AML-193 (cell line): ENCODE data around the gene ADAMTS17.
A peak's percentile ranks its signal among the peaks of the same experiment; 100 is the strongest.
"Not testable (repeated sequence)": the region's sequence is repeated elsewhere in the genome, so short reads cannot be mapped to it uniquely, and the experiment has no call there.

ENCODE experiments used
- DNase-seq, 2 experiments: peaks; one replicate each; lab custom pipeline; 2025; lab: John Stamatoyannopoulos, UW

ADAMTS17 gene

GRCh38 chr15:99951511-99951910 is 390.3 kb downstream of the ADAMTS17 start:
- DNase-seq = no peak

GRCh38 chr15:99944131-99944530 is 397.6 kb downstream of the ADAMTS17 start:
- DNase-seq = no peak

- no peak for DNase-seq
Measured at GRCh38 chr15:99943466-99943865, 398.3 kb downstream of the ADAMTS17 start.

GRCh38 chr15:99932676-99933402 is 408.9 kb downstream of the ADAMTS17 start:
- DNase-seq = no peak

- DNase-seq = no peak
Measured at GRCh38 chr15:99931703-99932603, 409.8 kb downstream of the ADAMTS17 start.

DNA sequence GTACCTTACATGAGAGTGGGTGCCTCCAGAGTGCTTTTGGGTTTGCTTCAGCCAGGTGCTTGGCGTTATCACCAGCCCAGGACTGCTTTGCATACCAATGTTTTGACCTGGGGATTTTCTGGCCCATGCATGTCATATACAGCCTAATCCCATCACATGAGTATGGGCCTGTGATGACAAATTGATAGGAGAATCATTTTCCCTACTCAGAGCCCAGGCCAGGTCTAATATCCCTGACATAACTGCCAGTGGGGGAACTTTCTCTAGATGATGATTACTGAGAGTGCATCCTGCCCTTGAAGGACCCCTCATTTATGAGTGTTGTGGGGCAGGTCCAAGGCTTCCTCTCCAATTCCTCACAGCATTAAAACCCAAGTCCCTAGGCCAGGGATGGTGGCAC is 411.1 kb downstream of the ADAMTS17 start:
- no peak for DNase-seq

DNA sequence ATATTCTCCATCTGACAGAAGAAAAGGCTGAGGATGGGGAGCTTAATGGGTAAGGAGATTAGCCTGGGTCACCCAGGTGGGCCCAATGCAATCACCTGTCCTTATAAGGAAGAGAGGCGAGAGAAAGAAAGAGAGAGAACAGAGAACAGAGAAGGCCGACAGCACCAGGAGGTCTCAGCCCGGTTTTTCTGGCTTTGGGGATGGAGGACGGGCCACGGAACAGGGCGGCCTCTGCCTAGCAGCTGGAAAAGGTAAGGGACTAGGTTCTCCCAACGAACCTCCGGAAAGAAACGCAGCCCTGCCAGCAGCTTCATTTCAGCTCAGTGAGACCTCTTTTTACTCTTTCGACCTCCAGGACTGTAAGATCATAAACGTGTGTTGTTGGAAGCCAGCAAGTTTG is 412.5 kb downstream of the ADAMTS17 start:
- no peak for DNase-seq

- peak; percentile 25 to 39 for DNase-seq
Measured at GRCh38 chr15:99928429-99928981, 413.3 kb downstream of the ADAMTS17 start.

GRCh38 chr15:99926532-99926931 is 415.2 kb downstream of the ADAMTS17 start:
- not testable (repeated sequence) for DNase-seq

DNA sequence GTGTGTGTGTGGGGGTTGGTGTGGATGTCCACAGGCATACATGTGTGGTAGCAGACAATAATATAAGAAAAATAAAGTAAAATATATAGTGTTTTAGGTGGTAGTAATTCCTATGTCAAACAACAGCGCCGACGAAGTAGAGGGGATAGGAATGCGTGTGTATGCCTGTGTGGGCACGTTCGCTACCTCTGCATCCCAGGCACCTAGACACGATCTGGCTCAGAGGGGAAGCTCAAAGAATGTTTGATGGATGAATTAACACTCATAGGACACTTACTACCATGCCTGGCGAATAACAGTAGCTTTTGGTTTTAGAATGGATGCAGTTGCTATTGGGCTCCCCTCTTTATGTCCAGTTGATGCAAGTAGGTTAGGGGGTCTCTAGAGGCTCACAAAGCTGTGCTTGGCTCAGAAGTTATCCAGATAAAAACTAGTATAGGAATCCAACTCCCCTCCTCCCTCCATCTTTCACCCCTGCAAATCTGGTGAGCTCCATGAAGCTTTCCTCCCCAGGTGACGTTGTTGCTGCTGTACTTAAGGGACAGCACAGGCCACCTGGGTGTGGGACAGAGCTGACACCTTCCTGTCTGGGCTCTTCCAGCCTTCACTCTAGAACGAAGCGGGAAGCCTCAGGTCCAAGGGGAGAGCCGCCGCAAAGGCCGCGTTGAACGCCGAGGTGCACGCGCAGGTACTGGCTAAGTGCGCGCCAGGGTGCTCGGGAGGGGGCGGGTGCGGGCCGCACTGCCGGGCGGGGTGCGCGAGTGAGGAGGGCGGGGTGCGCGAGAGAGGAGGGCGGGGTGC is 415.9 kb downstream of the ADAMTS17 start:
- peak in 1 of 2 experiments; percentile 1 for DNase-seq

DNA sequence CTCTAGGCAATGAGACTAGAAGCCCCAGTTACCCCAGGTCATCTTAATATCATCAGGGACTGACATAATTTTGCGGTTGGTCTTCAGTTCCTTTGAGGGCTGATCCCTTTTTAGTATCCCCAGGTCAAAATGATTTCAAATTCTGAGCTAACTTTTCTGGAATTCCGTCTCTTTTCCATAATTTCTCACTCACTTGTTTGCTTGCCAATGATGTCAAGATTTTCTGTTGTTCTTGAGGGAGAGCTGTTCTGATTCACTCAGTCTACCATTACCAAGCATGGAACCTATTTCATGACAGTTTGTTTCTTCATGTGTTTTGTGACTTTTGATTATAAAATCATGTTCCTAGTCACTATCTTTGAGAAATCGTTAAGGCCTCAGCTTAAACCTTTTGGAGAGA is 418.1 kb downstream of the ADAMTS17 start:
- DNase-seq = no peak
